ENCODE measurements around the gene SND1.

The SND1 gene

DNA sequence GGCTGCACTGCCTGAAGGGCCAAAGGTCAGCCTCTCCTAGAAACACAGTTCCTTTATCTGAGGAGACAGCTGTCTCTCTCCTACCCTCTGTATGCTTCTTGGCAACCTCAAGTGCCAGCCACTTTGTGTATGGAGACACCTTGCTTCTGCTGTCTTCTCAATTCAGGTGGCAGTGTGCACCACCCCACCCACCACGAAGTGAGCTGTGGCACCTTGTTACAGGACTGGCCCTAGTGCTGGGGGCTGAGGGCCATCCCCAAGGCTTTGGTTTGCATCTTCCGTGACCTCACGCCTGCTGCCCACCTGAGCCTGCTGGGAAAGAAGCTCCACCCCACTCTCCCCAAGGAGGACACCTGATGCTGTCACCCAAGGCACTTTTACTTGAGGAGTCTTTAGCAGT lies 426.3 kb downstream of the SND1 start:
- TF ChIP-seq, protein P1, sequence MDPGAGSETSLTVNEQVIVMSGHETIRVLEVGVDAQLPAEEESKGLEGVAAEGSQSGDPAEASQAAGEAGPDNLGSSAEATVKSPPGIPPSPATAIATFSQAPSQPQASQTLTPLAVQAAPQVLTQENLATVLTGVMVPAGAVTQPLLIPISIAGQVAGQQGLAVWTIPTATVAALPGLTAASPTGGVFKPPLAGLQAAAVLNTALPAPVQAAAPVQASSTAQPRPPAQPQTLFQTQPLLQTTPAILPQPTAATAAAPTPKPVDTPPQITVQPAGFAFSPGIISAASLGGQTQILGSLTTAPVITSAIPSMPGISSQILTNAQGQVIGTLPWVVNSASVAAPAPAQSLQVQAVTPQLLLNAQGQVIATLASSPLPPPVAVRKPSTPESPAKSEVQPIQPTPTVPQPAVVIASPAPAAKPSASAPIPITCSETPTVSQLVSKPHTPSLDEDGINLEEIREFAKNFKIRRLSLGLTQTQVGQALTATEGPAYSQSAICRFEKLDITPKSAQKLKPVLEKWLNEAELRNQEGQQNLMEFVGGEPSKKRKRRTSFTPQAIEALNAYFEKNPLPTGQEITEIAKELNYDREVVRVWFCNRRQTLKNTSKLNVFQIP (CRISPR knock-in tag; IDR thresholded peaks at IDR 0.05; ENCODE audit: borderline replicate concordance, low read depth): no peak
- TF ChIP-seq TSHZ2 (CRISPR knock-in tag; IDR thresholded peaks at IDR 0.05): no peak
- no peak for TF ChIP-seq RARB (CRISPR knock-in tag; IDR thresholded peaks at IDR 0.05)
- TF ChIP-seq ISL1 (CRISPR knock-in tag; IDR thresholded peaks at IDR 0.05): no peak
- TF ChIP-seq ARNTL (CRISPR knock-in tag; IDR thresholded peaks at IDR 0.05; ENCODE audit: borderline replicate concordance, low read depth): no peak
- ATAC-seq: no peak

- TF ChIP-seq TCF4 (CRISPR knock-in tag; IDR thresholded peaks at IDR 0.05; ENCODE audit: borderline replicate concordance) (no peak), ZFP30 (CRISPR knock-in tag; IDR thresholded peaks at IDR 0.05) (no peak), RARB (CRISPR knock-in tag; IDR thresholded peaks at IDR 0.05) (no peak)
- no peak for ATAC-seq
Measured at GRCh38 chr7:128080169-128080568, 428.2 kb downstream of the SND1 start.

GRCh38 chr7:128081351-128081750 lies 429.4 kb downstream of the SND1 start:
- no peak for ATAC-seq
- TF ChIP-seq ISL1 (CRISPR knock-in tag; IDR thresholded peaks at IDR 0.05): no peak
- no peak for TF ChIP-seq ARNTL (CRISPR knock-in tag; IDR thresholded peaks at IDR 0.05; ENCODE audit: borderline replicate concordance, low read depth)
- TF ChIP-seq ESRRG (CRISPR knock-in tag; IDR thresholded peaks at IDR 0.05): no peak
- no peak for TF ChIP-seq TCF4 (CRISPR knock-in tag; IDR thresholded peaks at IDR 0.05; ENCODE audit: borderline replicate concordance)
- TF ChIP-seq, protein P2, sequence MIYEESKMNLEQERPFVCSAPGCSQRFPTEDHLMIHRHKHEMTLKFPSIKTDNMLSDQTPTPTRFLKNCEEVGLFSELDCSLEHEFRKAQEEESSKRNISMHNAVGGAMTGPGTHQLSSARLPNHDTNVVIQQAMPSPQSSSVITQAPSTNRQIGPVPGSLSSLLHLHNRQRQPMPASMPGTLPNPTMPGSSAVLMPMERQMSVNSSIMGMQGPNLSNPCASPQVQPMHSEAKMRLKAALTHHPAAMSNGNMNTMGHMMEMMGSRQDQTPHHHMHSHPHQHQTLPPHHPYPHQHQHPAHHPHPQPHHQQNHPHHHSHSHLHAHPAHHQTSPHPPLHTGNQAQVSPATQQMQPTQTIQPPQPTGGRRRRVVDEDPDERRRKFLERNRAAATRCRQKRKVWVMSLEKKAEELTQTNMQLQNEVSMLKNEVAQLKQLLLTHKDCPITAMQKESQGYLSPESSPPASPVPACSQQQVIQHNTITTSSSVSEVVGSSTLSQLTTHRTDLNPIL (CRISPR knock-in tag; IDR thresholded peaks at IDR 0.05; ENCODE audit: low read depth): no peak
- TF ChIP-seq RARB (CRISPR knock-in tag; IDR thresholded peaks at IDR 0.05): no peak
- no peak for TF ChIP-seq ZNF565 (CRISPR knock-in tag; conservative IDR thresholded peaks at IDR 0.05; ENCODE audit: low read depth)
- no peak for TF ChIP-seq SNAI2 (CRISPR knock-in tag; IDR thresholded peaks at IDR 0.05)
- no peak for TF ChIP-seq CSDC2 (CRISPR knock-in tag; IDR thresholded peaks at IDR 0.05)
- TF ChIP-seq BACH2 (CRISPR knock-in tag; IDR thresholded peaks at IDR 0.05; ENCODE audit: borderline replicate concordance): no peak
- no peak for TF ChIP-seq PPARA (CRISPR knock-in tag; IDR thresholded peaks at IDR 0.05; ENCODE audit: borderline replicate concordance)
- no peak for TF ChIP-seq TSHZ2 (CRISPR knock-in tag; IDR thresholded peaks at IDR 0.05)
- TF ChIP-seq, protein P3, sequence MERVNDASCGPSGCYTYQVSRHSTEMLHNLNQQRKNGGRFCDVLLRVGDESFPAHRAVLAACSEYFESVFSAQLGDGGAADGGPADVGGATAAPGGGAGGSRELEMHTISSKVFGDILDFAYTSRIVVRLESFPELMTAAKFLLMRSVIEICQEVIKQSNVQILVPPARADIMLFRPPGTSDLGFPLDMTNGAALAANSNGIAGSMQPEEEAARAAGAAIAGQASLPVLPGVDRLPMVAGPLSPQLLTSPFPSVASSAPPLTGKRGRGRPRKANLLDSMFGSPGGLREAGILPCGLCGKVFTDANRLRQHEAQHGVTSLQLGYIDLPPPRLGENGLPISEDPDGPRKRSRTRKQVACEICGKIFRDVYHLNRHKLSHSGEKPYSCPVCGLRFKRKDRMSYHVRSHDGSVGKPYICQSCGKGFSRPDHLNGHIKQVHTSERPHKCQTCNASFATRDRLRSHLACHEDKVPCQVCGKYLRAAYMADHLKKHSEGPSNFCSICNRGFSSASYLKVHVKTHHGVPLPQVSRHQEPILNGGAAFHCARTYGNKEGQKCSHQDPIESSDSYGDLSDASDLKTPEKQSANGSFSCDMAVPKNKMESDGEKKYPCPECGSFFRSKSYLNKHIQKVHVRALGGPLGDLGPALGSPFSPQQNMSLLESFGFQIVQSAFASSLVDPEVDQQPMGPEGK (CRISPR knock-in tag; IDR thresholded peaks at IDR 0.05; ENCODE audit: borderline replicate concordance): no peak
- TF ChIP-seq ZNF8 (CRISPR knock-in tag; IDR thresholded peaks at IDR 0.05): no peak
- no peak for TF ChIP-seq ZC3H10 (CRISPR knock-in tag; IDR thresholded peaks at IDR 0.05)
- no peak for TF ChIP-seq TOX (CRISPR knock-in tag; IDR thresholded peaks at IDR 0.05; ENCODE audit: borderline replicate concordance)
- no peak for TF ChIP-seq ZFP30 (CRISPR knock-in tag; IDR thresholded peaks at IDR 0.05)
- TF ChIP-seq, protein P4, sequence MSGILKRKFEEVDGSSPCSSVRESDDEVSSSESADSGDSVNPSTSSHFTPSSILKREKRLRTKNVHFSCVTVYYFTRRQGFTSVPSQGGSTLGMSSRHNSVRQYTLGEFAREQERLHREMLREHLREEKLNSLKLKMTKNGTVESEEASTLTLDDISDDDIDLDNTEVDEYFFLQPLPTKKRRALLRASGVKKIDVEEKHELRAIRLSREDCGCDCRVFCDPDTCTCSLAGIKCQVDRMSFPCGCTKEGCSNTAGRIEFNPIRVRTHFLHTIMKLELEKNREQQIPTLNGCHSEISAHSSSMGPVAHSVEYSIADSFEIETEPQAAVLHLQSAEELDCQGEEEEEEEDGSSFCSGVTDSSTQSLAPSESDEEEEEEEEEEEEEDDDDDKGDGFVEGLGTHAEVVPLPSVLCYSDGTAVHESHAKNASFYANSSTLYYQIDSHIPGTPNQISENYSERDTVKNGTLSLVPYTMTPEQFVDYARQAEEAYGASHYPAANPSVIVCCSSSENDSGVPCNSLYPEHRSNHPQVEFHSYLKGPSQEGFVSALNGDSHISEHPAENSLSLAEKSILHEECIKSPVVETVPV (CRISPR knock-in tag; IDR thresholded peaks at IDR 0.05): no peak
